HG03432 (cell line): ENCODE data around the gene PDE3B.
A peak's percentile ranks its signal among the peaks of the same experiment; 100 is the strongest.
"Not testable (repeated sequence)": the region's sequence is repeated elsewhere in the genome, so short reads cannot be mapped to it uniquely, and the experiment has no call there.

ENCODE experiments used
- ATAC-seq: cut with Tn5 transposase; IDR thresholded peaks from one replicate; pipeline ENCODE4 v1.9.1; 2021; ENCODE audit warnings: mild to moderate bottlenecking, moderate library complexity; ENCODE audit not compliant: unreplicated experiment

Gene PDE3B

DNA sequence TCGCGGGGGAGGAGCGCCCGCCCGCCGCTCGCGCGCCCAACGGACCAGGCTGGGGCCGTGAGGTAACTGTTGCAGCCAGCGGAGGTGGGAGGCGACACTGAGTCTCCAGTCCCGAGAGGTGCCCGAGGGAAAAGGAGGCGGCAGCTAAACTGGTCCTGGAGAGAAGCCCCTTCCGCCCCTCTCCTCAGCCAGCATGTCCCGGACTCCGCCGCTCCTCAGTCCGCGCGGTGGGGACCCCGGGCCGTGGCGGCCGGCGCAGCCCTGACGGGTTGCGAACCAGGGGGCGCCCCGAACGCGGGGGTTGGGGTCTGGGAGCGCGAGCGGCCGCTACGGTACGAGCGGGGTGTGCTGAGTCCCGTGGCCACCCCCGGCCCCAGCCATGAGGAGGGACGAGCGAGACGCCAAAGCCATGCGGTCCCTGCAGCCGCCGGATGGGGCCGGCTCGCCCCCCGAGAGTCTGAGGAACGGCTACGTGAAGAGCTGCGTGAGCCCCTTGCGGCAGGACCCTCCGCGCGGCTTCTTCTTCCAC lies at the start of gene PDE3B:
TSS of gene PDE3B (plus strand) at position 108 of the 529 bp plus-strand sequence. CDS start at position 380, 272 bp downstream.
- ATAC-seq, result peak; percentile 81

DNA sequence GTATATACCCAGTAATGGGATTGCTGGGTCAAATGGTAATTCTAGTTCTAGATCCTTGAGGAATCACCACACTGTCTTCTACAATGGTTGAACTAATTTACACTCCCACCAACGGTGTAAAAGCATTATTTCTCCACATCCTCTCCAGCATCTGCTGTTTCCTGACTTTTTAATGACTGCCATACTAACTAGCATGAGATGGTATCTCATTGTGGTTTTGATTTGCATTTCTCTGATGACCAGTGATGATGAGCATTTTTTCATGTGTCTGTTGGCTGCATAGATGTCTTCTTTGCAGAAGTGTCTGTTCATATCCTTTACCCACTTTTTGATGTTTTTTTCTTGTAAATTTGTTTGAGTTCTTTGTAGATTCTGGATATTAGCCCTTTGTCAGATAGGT lies 48.3 kb upstream of the PDE3B start:
- not testable (repeated sequence) for ATAC-seq

DNA sequence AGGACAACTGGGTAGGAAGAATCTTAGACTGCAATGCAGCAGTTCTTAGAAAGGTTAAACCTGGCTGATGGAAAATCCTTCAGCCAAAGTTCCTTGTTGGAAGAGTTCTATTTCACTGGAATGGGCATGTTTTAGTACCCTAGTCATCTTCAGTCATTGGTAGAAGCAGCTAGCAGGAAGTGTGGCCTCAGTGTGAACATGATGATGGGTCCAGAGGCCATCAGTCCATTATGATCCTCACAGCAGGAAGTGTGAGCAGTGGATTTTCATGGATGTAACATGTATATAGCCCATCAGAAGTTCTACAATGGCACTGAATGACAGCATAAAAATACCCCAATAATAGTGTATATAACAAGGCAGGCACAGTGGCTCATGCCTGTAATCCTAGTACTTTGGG lies 35.9 kb upstream of the PDE3B start:
- ATAC-seq, result no peak

DNA sequence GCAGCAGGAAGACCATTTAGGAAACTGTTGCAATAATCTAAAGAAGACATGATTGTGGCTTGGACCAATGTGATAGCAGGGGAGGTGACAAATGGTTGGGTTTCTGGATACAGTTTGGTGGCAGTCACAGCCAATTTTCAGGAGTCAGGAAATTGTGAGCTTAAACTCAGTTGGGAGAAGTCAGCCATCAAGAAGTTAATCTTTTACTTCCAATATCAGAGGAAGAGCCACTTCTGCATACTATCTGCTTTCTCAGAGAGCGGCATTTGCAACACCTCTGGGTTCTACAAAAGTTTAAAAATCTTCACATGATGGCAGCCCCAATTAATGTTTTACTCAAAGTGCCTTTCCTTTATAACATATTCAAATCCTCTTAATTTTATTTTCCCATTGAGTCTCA lies 33.7 kb upstream of the PDE3B start:
- no peak for ATAC-seq

DNA sequence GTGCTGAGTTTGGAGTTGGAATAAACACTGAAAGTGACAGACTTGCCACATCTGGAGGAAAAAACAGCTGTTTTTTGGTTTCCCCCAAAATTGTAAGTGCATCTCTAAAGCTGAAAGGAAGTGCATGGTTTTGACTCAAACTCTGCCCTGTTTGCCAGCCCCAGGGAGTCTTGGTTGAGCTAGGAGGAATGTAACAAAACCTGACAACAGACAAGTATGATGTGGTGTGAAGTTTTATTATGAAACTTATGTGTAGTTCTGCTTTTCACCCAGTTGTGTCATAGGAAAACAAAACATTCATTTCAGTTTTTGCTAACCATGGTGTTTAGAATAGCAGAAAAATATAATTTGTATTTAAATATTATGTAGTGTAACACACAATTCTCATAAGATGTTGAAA lies 31.7 kb upstream of the PDE3B start:
- no peak for ATAC-seq

DNA sequence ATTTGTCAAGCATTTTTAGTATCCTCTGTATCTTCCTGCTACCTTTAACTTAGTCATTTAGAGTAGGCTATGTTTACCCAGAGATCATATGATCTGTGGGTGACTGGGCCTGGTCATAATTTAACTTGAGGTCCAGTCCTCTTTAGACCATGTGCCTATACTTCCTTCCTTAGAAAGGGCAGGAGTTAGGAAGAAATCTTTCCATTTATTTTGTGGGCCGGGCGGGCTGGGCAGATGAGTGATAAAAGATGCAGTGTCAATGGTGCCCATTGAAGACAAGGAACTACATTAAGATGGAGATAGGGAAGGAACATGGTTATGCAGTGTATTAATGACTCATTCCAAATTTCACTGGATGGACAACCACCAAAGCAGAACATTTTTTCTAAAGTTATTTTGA lies 30.9 kb upstream of the PDE3B start:
- no peak for ATAC-seq

DNA sequence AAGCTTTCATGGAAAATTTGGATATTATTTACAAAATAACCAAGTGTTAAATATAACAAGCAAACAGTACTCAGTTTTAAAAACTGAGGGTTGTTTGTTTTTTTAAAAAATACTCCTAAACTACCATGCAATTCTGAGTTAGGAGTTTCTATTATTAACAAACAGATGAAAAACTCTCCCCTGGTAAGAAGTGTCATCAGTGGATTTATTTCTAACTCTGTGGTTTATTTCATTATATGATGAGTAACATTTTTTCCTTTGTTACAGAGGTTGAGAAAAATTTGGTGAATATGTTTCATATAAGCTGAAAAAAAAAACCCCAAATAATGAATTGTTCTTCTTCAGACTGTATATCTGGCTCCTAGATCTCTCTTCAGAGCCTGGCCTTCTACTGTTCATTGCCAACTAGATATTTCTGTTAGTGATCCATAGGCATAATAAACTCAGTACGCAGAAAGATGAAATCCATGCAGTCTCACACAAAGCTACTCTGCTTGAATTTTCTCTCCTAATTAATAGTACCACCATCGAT lies 29.4 kb upstream of the PDE3B start:
- ATAC-seq, result no peak

DNA sequence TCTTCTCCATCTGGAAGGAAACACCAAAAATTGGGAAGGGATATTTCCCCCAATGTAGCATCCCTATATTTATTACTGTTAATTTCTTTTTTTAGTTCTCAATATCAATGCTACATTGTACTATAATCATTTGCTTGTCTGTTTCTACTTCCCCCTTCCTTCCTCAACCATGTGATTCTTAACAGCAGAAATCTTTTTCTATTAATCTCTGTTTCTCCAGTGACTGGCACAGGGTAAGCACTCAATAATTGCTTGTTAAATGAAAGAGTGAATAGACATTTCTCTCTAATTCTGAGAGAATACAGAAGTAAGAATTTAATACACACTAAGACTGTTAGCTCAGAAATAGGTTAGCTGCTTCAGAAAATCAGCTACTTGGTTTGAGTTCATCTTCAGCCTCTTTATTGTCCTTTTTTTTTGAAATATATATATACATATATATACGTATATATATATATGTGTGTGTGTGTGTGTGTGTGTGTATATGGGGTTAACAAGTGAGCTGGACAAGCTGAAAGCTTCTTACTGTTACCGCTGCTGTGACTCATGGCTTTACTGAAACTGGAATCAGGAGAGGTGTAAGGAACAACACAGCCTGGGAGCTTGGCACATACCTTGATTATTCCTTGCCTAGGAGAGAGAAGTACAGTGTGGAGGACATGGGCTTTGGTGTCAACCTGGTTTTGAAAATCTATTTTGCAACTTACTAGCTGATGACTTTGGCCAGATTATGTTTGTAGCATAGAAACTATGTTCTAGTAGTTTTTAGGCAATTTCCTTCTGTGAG lies 26.2 kb upstream of the PDE3B start:
- ATAC-seq, result no peak

DNA sequence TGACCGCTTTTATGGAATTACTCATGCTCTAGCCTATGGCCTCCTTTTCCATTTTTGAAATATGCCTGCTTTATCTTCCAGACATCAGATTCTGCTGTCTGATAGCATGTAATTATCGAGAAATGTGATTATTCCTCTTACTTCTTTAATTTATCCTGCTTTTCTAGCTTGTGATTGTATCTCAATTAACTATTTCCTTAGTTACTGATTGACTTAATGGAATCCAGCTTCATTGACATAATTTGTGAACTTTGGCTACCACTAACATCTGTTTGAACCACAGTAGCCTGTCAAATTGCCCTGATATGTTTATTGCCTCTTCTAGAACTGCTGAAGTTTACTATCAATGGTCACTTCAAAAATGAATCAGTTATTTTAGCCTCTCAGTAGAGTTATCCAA lies 25.5 kb upstream of the PDE3B start:
- ATAC-seq, result no peak

DNA sequence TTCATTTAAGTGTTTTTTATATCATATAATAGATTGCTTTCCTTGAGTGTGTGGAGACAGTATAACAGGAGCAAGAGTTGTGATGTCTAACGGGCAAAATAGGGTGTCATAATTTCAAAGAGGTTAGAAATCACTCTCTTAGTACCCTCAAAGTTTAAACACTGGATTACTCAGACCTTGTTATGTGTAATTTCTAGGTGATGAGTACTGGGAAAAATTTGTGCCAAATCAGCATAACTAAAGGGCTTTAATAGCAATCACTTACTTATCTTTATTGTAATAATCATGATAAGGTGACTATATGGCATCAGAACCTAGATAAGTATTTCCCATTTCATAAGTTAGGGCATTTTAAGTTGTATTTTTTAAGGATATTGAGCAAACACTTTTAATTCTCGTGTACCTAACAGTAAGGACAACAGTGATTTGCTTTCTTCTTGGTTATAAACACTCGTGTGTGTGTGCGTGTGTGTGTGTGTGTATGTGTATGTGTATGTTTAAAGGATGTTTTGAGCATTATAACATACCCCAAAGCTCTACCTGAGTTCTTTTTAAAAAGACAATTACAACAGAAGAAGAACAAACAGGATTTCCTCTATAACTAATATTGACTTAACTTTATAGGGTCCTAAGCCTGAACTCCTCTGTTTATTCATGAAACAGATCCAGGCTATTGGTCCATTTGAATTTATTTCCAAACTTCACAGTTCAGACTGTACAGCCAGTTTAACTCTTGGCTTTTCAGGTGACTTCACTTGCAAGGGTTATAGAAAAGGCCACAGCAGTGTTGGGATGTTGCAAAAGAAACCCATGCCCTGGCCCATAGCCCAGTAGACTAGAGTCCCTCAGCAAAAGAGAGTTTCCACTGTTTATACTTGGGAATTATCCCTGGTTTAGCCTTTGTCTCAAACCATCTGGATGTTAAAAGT lies 23.7 kb upstream of the PDE3B start:
- no peak for ATAC-seq

DNA sequence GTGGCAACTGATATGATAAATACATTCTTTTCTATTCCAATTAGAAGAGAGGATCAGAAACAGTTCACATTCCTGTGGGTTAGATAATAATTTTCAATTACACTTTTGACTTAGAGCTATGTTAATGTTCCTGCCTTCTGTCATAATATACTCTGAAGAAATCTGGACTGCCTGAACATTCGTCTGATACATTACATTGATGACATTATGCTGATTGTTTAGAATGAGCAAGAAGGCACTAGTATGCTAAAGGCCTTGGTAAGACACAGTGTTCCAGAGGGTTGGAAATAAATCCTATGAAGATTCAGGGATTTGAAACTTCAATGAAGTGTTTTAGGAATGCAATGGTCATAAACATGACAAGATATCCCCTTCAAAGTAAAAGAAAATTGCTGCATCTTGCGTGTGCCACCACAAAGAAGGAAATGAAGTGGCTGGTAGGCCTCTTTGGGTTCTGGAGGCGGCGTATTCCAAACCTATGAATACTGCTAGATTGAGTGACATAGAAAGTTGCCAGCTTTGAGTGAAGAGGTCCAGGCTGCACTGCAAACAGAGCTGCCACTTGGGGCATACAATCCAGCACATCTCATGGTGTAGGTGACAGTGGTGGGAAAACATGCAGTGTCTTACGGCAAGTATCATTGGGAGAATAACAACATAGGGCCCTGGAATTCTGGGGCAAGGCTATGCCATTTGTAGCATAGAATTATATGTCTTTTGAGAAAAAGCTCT lies 21.2 kb upstream of the PDE3B start:
- ATAC-seq, result no peak

DNA sequence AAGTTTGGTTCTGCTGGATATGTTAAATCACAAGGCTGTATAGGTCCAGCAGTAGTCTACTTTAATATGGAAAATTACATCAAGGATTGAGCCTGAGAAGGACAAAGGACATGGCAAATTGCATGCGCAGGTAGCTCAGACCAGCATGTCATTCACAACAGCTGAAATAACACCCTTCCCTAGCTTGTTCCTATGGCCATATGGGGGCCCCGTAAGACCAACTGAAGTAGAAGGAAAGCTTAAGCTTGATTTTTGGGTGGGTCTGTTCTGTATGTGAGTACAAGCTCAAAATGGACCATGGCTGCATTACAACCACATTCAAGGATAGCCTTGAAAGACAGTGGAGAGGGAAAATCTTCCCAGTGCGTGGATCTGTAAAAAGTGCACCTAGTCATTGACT lies 20.6 kb upstream of the PDE3B start:
- no peak for ATAC-seq

DNA sequence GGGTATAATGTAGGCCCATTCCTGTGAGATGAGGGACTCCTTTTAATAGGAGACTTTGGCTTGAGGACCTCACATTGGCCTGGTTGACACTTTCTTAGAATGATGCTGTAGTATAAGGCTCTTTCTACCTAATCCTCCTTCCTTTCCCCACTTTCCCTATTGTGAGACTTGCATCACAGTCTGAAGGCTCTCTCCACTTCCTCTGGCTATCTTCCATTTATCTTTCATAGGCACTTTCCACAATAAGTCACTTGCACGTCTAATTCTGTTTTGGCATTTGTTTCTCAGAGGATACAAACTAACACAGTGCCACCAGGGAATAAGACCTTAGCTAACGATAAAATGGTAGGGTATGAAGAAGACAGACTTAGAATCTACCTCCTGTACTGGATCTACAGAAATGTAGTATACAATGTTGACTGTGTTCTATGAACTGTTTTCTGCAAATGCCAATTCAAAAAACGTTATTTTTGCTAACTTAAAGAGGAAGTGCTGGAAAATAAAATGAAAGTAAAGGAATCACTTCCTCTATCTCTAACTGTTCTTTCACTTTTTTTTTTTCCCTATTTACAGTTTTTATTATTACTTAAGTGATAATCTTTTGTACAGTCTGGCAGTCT lies 17.9 kb upstream of the PDE3B start:
- no peak for ATAC-seq

DNA sequence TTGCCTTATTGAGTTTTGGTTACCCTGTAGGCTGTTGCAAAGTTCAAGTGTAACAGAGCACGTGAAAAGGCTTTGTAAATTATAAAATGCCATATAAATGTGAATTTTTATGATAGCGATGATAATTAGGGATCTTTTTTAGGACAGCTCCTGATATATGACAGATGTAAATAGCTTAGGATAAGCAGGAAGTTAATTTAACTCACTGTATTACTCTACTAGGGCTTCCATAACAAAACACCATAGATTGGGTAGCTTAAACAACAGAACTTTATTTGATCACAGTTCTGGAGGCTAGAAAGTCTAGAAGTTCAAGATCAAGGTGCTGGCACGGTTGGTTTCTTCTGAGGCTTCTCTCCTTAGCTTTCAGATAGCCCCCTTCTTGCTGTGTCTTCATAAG lies 17.0 kb upstream of the PDE3B start:
- no peak for ATAC-seq

DNA sequence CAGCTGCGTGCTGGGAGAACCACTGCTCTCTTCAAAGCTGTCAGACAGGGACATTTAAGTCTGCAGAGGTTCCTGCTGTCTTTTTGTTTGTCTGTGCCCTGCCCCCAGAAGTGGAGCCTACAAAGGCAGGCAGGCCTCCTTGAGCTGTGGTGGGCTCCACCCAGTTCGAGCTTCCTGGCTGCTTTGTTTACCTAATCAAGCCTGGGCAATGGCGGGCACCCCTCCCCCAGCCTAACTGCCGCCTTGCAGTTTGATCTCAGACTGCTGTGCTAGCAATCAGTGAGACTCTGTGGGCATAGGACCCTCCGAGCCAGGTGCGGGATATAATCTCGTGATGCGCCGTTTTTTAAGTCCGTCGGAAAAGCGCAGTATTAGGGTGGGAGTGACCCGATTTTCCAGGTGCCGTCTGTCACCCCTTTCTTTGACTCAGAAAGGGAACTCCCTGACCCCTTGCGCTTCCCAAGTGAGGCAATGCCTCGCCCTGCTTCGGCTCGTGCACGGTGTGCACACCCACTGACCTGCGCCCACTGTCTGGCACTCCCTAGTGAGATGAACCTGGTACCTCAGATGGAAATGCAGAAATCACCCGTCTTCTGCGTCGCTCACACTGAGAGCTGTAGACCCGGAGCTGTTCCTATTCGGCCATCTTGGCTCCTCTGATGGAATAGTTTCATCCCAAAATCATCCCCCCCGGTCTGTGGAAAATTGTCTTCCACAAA lies 9.9 kb upstream of the PDE3B start:
- not testable (repeated sequence) for ATAC-seq

DNA sequence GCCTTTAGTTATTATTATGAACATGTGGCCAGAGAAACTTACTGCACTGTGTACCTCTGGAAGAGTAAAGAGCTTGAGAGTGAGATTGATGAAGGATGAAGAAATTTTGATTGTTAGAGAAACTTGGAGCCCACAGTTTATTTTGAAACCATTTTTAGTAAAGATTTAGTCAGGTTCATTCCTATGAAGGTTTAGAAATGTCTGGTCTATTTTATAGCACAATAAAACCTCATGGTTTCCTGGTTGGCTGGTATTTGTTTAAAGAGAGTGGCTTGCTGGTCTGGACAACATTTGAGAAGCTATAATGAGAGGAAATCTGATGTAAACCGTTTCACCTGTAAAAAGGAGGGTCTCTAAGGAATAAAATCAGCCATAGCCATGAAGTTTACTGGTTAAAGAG lies 8.8 kb upstream of the PDE3B start:
- ATAC-seq, result no peak

DNA sequence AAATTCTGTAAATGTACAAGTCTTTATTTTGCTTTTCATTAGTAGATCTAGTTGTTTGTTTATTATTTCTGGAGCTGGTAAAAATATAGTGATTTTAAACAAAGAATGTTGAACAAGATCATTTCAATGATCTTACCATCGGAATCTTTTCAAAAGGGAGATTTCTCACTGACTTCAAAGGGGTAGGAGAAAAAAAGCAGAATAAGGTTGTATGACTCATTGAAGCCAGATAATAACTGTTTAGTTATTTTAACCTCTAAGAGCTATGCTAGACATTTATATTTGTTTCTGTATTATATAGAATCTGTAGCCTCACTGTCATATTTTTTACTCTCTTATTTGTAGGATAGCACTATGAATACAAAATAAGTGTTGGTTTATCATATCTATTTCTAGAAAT lies 8.1 kb upstream of the PDE3B start:
- no peak for ATAC-seq

DNA sequence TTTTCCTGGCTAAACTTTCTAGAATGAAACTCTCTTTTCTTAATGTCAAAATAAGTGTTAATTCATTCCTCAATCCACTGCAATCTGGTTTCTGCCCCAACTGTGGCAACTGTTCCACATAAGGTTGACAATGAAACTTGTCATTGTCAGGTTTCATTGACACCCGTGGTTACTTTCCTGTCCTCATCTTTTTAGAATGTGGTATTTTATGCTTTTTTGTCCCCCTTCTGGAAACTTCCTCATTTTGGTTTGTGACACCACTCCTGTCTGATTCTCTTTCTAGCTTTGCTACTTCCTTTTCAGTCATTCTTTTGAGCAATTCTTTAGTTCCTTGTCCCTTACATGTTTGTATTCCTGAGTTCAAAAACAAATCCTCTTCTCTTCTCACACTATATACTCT lies 7.5 kb upstream of the PDE3B start:
- ATAC-seq, result no peak

DNA sequence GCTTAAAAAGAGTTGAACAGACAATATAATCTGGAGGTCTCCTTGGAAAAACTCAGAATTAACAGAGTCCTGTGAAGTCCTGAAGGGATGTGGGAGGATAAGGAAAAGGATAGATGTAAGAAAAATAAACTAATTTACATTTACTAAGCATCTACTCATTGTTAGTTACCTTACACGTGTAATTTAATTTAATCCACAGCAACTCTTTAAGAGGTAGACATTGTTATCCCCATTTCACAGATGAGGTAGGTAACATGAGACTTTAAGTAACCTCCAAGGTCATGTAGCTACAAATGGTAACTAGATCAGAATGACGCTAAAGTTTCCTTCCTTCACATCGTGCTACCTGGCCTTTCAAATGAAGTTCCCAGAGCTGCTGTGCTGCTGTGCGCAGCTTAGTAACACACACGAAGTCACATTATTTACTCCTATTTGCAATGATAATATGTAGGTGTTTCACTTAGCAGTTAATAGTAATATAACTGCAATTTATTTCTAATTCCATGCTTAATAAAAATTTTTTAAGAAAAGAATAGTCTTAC lies 5.7 kb upstream of the PDE3B start:
- ATAC-seq, result no peak

DNA sequence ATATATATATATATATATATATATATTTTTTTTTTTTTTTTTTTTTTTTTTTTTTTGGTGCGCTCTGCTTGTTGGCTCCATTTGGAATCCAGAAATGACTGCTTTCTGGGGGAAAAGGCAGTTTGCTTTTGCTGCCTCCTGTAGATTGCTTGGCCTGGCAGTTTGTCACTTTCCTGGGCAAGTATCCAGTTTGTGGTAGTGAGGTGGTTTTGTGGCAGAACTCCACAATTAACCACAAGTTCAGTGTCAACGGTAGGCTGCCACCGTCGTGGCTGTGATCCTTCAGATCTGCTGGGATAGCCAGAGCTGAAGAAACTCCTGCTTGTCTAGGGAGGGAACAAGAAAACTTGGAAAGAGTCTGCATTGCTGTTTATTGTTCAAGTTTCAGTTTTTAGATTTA lies 5.0 kb upstream of the PDE3B start:
- no peak for ATAC-seq
